Stomach (tissue), 9 donors: ENCODE measurements around the gene ADAM15. TPM values are rescaled to one million over a fixed set of nuclear protein-coding genes. Genes with fewer than 3 reads are reported as not detected.

ENCODE experiments used
- DNase-seq, 2 donors: peaks; one replicate each; pipeline versions ENCODE4 v3.0.0 to v3.0.0-alpha.2; 2013 to 2019
- H3K27ac ChIP-seq, 5 donors: fragments of 200-600 bp in 4 of 5; sonication (generic) in 4 of 5; one replicate each; pipeline ENCODE4 v1.5.1; 2013 to 2019; ENCODE audit warnings: mild to moderate bottlenecking in 1 of 5, moderate library complexity in 1 of 5
- H3K27me3 ChIP-seq, 3 donors: fragments of 200-600 bp; sonication (generic); one replicate each; pipeline ENCODE4 v1.5.1; 2017 to 2019; ENCODE audit warnings: mixed run types in 1 of 3
- H3K36me3 ChIP-seq, 4 donors: fragments of 200-600 bp; sonication (generic); 1 replicate in 3 of 4; 2 replicates in 1 of 4; pipeline ENCODE4 v1.5.1; 2016 to 2019
- H3K4me1 ChIP-seq, 4 donors: fragments of 200-600 bp; sonication (generic); one replicate each; pipeline ENCODE4 v1.5.1; 2016 to 2019
- H3K4me3 ChIP-seq, 4 donors: fragments of 200-600 bp; sonication (generic) in 3 of 4; one replicate each; pipeline ENCODE4 v1.5.1; 2016 to 2019; ENCODE audit warnings: mild to moderate bottlenecking in 1 of 4
- H3K9me3 ChIP-seq, 4 donors: fragments of 200-600 bp; sonication (generic); one replicate each; pipeline ENCODE4 v1.5.1; 2016 to 2019
- EP300 ChIP-seq: sonication (generic); formaldehyde crosslinking; IDR thresholded peaks from one replicate; pipeline ENCODE4 v1.6.1; 2017; ENCODE audit warnings: antibody characterized with exemption
- POLR2A ChIP-seq, 4 donors: fragments of 450-650 bp; IDR thresholded peaks; one replicate each; pipeline ENCODE4 v1.6.1; 2016; ENCODE audit warnings: antibody characterized with exemption in 4 of 4, control low read depth in 2 of 4, mild to moderate bottlenecking in 1 of 4, moderate library complexity in 1 of 4
- POLR2AphosphoS5 ChIP-seq, 3 donors: sonication (generic); formaldehyde crosslinking; IDR thresholded peaks; one replicate each; pipeline ENCODE4 v1.6.1; 2016; ENCODE audit warnings: antibody characterized with exemption in 3 of 3
- WGBS, 5 donors: extraction: QIAGEN DNeasy Blood & Tissue Kit in 3 of 5; methylation state at CpG; one replicate each; pipeline versions ENCODE4 v1.1.5 to v1.1.7; 2013 to 2018; 5-methylcytosine and 5-hydroxymethylcytosine counted together
- intact Hi-C: fragments of 100-400 bp; cut with DNase I; formaldehyde crosslinking; loops from one replicate; pipeline ENCODE4 v1.15.1; 2023; ENCODE audit warnings: low total_unique reads
- polyA plus RNA-seq, 3 donors: library from polyadenylated mRNA; stranded (reverse); fragments of 200-250 nt; gene quantifications; one replicate each; pipeline ENCODE4 v1.2.3, GENCODE V29; 2013
- total RNA-seq, 5 donors: library from RNA; depleted of rRNA; stranded (reverse); fragments of >200 nt; gene quantifications; one replicate each; pipeline versions ENCODE4 v1.1.0 to v1.2.3, GENCODE V29; 2014 to 2016
- TF ChIP-seq, protein P1 (sequence below), 7 experiments: fragments of 450-650 bp in 4 of 7; fragments of 200-600 bp in 3 of 7; sonication (generic) in 3 of 7; IDR thresholded peaks; one replicate each; pipeline ENCODE4 v1.5.1; 2016 to 2019; ENCODE audit warnings: antibody characterized with exemption in 7 of 7, control low read depth in 2 of 7, mild to moderate bottlenecking in 1 of 7
- donor health status: healthy with polysubstance abuse.
- donor health status: Bipolar disorder and iron deficiency.
- donor health status: healthy.

Gene ADAM15
- total and polyA plus RNA-seq, 8 donors, result 56.2 to 335 (median 154) TPM

DNA sequence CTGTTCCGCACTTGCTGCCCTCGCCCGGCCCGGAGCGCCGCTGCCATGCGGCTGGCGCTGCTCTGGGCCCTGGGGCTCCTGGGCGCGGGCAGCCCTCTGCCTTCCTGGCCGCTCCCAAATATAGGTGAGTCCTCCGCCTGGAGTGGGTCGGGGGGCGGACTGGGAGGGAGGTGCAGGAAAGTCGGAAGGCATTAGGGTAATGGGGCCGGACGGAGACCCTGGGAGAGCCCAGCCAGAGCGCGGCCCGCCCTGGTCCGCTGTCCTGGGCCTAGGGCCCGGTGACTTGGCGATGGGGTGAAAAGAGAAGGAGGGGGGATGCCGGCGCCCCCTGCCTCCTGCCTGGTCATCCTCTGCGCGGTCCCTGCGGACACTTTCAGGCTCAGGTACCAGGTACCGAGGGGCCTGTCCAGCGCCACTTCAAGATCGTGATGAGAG lies 243 bp downstream of the ADAM15 start:
- WGBS, 5 donors, result 0 to 1% (median 0%) methylated on average over 6 to 31 of the region's 31 CpGs
- intact Hi-C loops, result no loop called here
- TF ChIP-seq POLR2AphosphoS5 (IDR thresholded peaks at IDR 0.05) (peak in 1 of 3 donors; percentile 80), EP300 (no peak)
- peak overlapping the region; percentile 73 to 89 (median 78) for H3K4me3 ChIP-seq
- no peak for DNase-seq
- no peaks in the 10 kb centered on the region for H3K9me3 ChIP-seq
- H3K27me3 ChIP-seq, result no peaks in the 10 kb centered on the region
- peaks cover 33 to 47% (median 43%) of the 10 kb centered on the region in 4 donors for H3K4me1 ChIP-seq
- peak overlapping the region; percentile 92 to 97 (median 95) for H3K27ac ChIP-seq
- peaks cover 13 to 32% (median 29%) of the 10 kb centered on the region in 4 donors for H3K36me3 ChIP-seq

DNA sequence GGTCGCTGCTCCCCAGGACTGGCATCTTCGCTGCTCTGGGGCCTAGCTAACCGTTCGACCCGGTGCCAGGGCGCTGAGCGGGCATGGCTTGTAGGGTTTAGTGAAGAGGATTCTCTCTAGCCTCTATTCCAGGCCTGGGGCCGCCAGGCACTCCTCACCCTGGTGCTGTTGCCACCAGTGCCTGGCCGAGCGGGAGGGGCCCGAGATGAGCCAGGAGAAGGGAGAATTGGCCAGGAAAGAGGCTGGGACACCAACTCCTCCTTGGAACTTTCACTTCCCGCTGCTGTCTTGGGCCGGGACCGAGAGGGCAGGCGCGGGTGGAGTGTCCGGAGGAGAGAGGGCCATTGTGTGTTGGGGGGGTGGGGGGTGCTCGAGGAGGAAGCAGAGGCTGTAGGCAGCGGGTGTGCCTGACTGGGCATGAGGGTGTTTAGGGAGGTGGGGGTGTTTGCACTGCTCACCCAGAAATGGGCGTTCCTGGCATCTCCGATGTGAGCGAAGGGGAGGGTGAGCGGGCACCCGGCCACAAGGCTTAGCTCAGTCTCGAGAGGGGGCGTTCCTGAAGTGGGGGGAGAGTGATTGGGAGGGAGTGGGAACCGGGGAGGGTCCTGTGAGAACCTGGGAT lies 772 bp downstream of the ADAM15 start:
- 1 to 3% (median 1%) methylated on average over 24 to 27 of the region's 27 CpGs for WGBS, 5 donors
- TF ChIP-seq, protein P1, sequence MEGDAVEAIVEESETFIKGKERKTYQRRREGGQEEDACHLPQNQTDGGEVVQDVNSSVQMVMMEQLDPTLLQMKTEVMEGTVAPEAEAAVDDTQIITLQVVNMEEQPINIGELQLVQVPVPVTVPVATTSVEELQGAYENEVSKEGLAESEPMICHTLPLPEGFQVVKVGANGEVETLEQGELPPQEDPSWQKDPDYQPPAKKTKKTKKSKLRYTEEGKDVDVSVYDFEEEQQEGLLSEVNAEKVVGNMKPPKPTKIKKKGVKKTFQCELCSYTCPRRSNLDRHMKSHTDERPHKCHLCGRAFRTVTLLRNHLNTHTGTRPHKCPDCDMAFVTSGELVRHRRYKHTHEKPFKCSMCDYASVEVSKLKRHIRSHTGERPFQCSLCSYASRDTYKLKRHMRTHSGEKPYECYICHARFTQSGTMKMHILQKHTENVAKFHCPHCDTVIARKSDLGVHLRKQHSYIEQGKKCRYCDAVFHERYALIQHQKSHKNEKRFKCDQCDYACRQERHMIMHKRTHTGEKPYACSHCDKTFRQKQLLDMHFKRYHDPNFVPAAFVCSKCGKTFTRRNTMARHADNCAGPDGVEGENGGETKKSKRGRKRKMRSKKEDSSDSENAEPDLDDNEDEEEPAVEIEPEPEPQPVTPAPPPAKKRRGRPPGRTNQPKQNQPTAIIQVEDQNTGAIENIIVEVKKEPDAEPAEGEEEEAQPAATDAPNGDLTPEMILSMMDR (IDR thresholded peaks at IDR 0.05), result no peak
- peak in 1 of 3 donors; percentile 23 for TF ChIP-seq POLR2AphosphoS5 (IDR thresholded peaks at IDR 0.05)
- H3K4me3 ChIP-seq, result peak overlapping the region; percentile 73 to 89 (median 78)
- DNase-seq, result peak; percentile 65 to 82
- H3K36me3 ChIP-seq, result peaks cover 13 to 37% (median 34%) of the 10 kb centered on the region in 4 donors
- peak overlapping the region; percentile 92 to 97 (median 95) for H3K27ac ChIP-seq
- H3K4me1 ChIP-seq, result peaks cover 33 to 47% (median 43%) of the 10 kb centered on the region in 4 donors
- H3K27me3 ChIP-seq, result no peaks in the 10 kb centered on the region
- intact Hi-C loops, result no loop called here
- no peaks in the 10 kb centered on the region for H3K9me3 ChIP-seq

DNA sequence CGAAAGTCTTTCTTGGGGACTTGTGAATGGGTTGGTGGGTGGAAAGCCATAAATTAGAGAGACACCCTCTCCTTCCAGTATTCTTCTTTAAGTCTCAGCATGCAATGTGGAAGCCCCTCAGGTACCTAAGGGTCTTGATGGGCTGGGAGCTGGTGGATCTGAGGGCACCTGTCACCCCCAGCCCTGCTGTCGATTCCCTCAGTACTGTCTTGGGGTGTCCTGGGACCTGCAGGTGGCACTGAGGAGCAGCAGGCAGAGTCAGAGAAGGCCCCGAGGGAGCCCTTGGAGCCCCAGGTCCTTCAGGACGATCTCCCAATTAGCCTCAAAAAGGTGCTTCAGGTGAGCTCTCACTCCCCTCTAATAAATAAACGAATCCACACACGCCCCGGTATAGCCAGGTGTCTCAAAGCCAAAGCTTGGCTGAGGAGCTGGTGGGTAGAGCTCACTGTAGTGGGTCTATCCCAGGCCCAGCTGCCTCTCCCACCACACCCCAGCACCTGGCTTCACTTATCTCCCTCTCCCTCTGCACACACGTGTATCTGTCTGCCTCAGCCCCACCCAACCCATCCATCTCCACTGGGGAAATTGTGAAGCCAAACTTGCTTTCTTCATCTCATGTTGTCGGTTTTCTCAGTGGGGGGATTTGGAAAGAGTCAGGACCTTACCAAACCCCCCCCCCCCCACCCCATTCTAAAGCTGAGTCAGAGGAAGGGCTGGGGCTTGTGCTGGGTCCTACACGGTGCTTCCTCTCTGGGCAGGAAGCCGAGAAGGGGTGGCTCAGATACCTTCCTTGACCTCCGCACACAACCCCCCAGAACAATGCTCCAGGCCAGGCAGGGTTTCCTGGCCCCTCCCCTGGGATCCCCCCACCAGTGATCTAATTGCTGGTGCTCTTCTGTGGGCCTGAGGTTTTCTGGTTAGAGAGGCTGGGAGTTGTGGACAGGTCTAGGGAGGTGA lies 1.6 kb downstream of the ADAM15 start:
- Histone ChIP-seq H3K36me3 (peaks cover 16 to 45% (median 43%) of the 10 kb centered on the region in 4 donors), H3K4me3 (peak overlapping the region; percentile 73 to 89 (median 78)), H3K4me1 (peaks cover 33 to 47% (median 43%) of the 10 kb centered on the region in 4 donors), H3K27ac (peak overlapping the region; percentile 92 to 97 (median 95)), H3K9me3 (no peaks in the 10 kb centered on the region), H3K27me3 (no peaks in the 10 kb centered on the region)
- WGBS, 5 donors, result 29 to 45% (median 36%) methylated on average over 11 to 12 of the region's 12 CpGs
- intact Hi-C loops, result no loop called here
- DNase-seq, result peak in 1 of 2 donors; percentile 43
- TF ChIP-seq, protein P1 (IDR thresholded peaks at IDR 0.05), result no peak
- no peak for TF ChIP-seq EP300
- TF ChIP-seq POLR2AphosphoS5 (IDR thresholded peaks at IDR 0.05), result no peak
- no peak for TF ChIP-seq POLR2A (IDR thresholded peaks at IDR 0.05)

DNA sequence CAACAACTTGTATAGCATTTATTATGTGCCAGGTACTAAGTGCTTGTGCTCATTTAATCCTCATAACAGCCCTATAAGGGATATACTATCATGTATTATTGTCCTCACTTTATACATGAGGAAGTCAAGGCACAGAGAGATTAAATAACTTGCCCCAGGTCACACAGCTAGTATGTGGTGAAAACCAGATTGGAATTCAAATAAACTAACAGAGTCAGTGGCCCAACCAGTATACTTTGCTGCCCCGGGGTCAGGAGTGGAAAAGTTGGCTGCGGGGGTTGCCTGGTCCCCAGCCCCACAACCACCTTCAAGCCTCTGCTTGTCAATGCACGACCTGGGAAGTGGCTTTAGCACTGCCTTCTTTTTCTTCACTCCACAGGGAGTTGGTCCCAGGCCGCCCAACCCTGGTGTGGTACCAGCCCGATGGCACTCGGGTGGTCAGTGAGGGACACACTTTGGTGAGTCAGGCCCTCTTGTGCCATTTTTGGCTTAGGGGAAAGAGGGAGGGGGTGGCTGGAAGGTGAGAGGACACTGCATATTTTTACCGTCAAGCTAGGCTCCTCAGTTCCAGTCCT lies 2.5 kb downstream of the ADAM15 start:
- intact Hi-C loops, result no loop called here
- peak overlapping the region in 2 of 5 donors; percentile 1 to 9 for H3K27ac ChIP-seq
- no peak for TF ChIP-seq EP300
- TF ChIP-seq POLR2AphosphoS5 (IDR thresholded peaks at IDR 0.05), result no peak
- TF ChIP-seq, protein P1 (IDR thresholded peaks at IDR 0.05), result no peak
- no peak for TF ChIP-seq POLR2A (IDR thresholded peaks at IDR 0.05)
- WGBS, 5 donors, result 84 to 91% (median 88%) methylated on average over 7 of the region's 7 CpGs
- H3K9me3 ChIP-seq, result no peaks in the 10 kb centered on the region
- peaks cover 25 to 54% (median 52%) of the 10 kb centered on the region in 4 donors for H3K36me3 ChIP-seq
- peaks cover 33 to 46% (median 43%) of the 10 kb centered on the region in 4 donors for H3K4me1 ChIP-seq
- no peaks in the 10 kb centered on the region for H3K27me3 ChIP-seq
- DNase-seq, result no peak
- no peak overlapping the region for H3K4me3 ChIP-seq
